Uterus (tissue), 2 donors: ENCODE data around the gene PEPD.

Source experiments
- POLR2A ChIP-seq, 2 donors: fragments of 450-650 bp; IDR thresholded peaks; one replicate each; pipeline ENCODE4 v1.6.1; 2016; ENCODE audit warnings: antibody characterized with exemption in 2 of 2, mild to moderate bottlenecking in 1 of 2, moderate library complexity in 1 of 2
- TF ChIP-seq, protein P1 (sequence below), 4 experiments: fragments of 200-600 bp in 2 of 4; fragments of 450-650 bp in 2 of 4; sonication (generic) in 2 of 4; IDR thresholded peaks; one replicate each; pipeline ENCODE4 v1.5.1; 2016 to 2019; ENCODE audit warnings: antibody characterized with exemption in 4 of 4, mild to moderate bottlenecking in 2 of 4, moderate library complexity in 1 of 4

GRCh38 chr19:33358408-33358807, 163.2 kb downstream of the PEPD start:
- no peak for TF ChIP-seq POLR2A (IDR thresholded peaks at IDR 0.05)
- TF ChIP-seq, protein P1, sequence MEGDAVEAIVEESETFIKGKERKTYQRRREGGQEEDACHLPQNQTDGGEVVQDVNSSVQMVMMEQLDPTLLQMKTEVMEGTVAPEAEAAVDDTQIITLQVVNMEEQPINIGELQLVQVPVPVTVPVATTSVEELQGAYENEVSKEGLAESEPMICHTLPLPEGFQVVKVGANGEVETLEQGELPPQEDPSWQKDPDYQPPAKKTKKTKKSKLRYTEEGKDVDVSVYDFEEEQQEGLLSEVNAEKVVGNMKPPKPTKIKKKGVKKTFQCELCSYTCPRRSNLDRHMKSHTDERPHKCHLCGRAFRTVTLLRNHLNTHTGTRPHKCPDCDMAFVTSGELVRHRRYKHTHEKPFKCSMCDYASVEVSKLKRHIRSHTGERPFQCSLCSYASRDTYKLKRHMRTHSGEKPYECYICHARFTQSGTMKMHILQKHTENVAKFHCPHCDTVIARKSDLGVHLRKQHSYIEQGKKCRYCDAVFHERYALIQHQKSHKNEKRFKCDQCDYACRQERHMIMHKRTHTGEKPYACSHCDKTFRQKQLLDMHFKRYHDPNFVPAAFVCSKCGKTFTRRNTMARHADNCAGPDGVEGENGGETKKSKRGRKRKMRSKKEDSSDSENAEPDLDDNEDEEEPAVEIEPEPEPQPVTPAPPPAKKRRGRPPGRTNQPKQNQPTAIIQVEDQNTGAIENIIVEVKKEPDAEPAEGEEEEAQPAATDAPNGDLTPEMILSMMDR (IDR thresholded peaks at IDR 0.05): no peak
